Measurements from ENCODE around the gene KRTAP1-1. TPM values are rescaled to one million over a fixed set of nuclear protein-coding genes. Genes with fewer than 3 reads are reported as not detected.
A peak's percentile ranks its signal among the peaks of the same experiment; 100 is the strongest.
"Not testable (repeated sequence)": the region's sequence is repeated elsewhere in the genome, so short reads cannot be mapped to it uniquely, and the experiment has no call there.

Gene KRTAP1-1
- polyA plus RNA-seq, 1 experiment: not detected

GRCh38 chr17:41064301-41064700 lies 23.1 kb upstream of the KRTAP1-1 start:
- no peak for TF ChIP-seq CTCF (IDR thresholded peaks at IDR 0.05; ENCODE audit: insufficient read depth, low read depth, low read length)
- ChIA-PET CTCF (interaction anchor here (0.6 to 1.7 kb wide), 3 partner anchors 107 to 259 kb away, joined by 3 to 7 read pairs (median 4); no protein-coding TSS in a partner anchor), POLR2A (interaction anchor here (0.5 kb wide), 1 partner anchor 38 kb away, joined by 3 read pairs; no protein-coding TSS in a partner anchor)
- H3K4me3 ChIP-seq (ENCODE audit: low read depth, low read length): no peak overlapping the region
- DNase-seq (ENCODE audit: low read depth): no peak
- no peaks in the 10 kb centered on the region for H3K27me3 ChIP-seq (ENCODE audit: control insufficient read depth, insufficient read depth, low read length)
- H3K36me3 ChIP-seq (ENCODE audit: control insufficient read depth, insufficient read depth, low read length): no peaks in the 10 kb centered on the region

GRCh38 chr17:41063449-41063848 lies 22.2 kb upstream of the KRTAP1-1 start:
- POLR2A ChIA-PET: no interaction called here
- no peak for TF ChIP-seq CTCF (IDR thresholded peaks at IDR 0.05; ENCODE audit: insufficient read depth, low read depth, low read length)
- H3K27me3 ChIP-seq (ENCODE audit: control insufficient read depth, insufficient read depth, low read length): no peaks in the 10 kb centered on the region
- H3K4me3 ChIP-seq (ENCODE audit: low read depth, low read length): no peak overlapping the region
- DNase-seq (ENCODE audit: low read depth): no peak
- CTCF ChIA-PET: interaction anchor here (0.6 to 1.7 kb wide), 3 partner anchors 16 to 260 kb away, joined by 3 to 7 read pairs (median 4); no protein-coding TSS in a partner anchor
- H3K36me3 ChIP-seq (ENCODE audit: control insufficient read depth, insufficient read depth, low read length): no peaks in the 10 kb centered on the region

- H3K27me3 ChIP-seq (ENCODE audit: control insufficient read depth, insufficient read depth, low read length): no peaks in the 10 kb centered on the region
- CTCF ChIA-PET: interaction anchor here (1.0 to 2.2 kb wide), 3 partner anchors 152 to 487 kb away, joined by 3 to 9 read pairs (median 4); no protein-coding TSS in a partner anchor
- H3K4me3 ChIP-seq (ENCODE audit: low read depth, low read length): no peak overlapping the region
- no peak for TF ChIP-seq CTCF (IDR thresholded peaks at IDR 0.05; ENCODE audit: insufficient read depth, low read depth, low read length)
- POLR2A ChIA-PET: interaction anchor here (1.0 to 1.2 kb wide), 2 partner anchors 21 to 108 kb away, joined by 3 read pairs; no protein-coding TSS in a partner anchor
- no peaks in the 10 kb centered on the region; the same call in 1 of the 2 replicates for H3K36me3 ChIP-seq (ENCODE audit: control insufficient read depth, insufficient read depth, low read length)
- peak; percentile 99 for DNase-seq (ENCODE audit: low read depth)
Observed at GRCh38 chr17:41061964-41062363, 20.7 kb upstream of the KRTAP1-1 start.

- TF ChIP-seq CTCF (IDR thresholded peaks at IDR 0.05; ENCODE audit: insufficient read depth, low read depth, low read length): no peak
- peak; percentile 89 for DNase-seq (ENCODE audit: low read depth)
- ChIA-PET CTCF (interaction anchor here (0.6 to 2.2 kb wide), 11 partner anchors 9 to 606 kb away, joined by 3 to 9 read pairs (median 4); partner anchors contain the start of gene KRTAP1-5), POLR2A (interaction anchor here (0.7 to 1.2 kb wide), 4 partner anchors 12 to 108 kb away, joined by 3 read pairs; partner anchors contain the start of gene KRTAP1-5)
- no peaks in the 10 kb centered on the region; the same call in 1 of the 2 replicates for H3K36me3 ChIP-seq (ENCODE audit: control insufficient read depth, insufficient read depth, low read length)
- no peak within 1 kb of the TSS for H3K4me3 ChIP-seq (ENCODE audit: low read depth, low read length)
- H3K27me3 ChIP-seq (ENCODE audit: control insufficient read depth, insufficient read depth, low read length): no peaks in the 10 kb centered on the region
Observed at GRCh38 chr17:41060052-41060604, 18.9 kb upstream of the KRTAP1-1 start, which contains the start of gene KRTAP2-3. KRTAP2-3 (minus strand) TSS chr17:41060114; CDS start chr17:41060050, 64 bp downstream.

- H3K36me3 ChIP-seq (ENCODE audit: control insufficient read depth, insufficient read depth, low read length); H3K27me3 ChIP-seq (ENCODE audit: control insufficient read depth, insufficient read depth, low read length); H3K4me3 ChIP-seq (ENCODE audit: low read depth, low read length): not testable (repeated sequence)
- ChIA-PET CTCF (interaction anchor here (0.5 to 2.2 kb wide), 12 partner anchors 33 to 607 kb away, joined by 3 to 9 read pairs (median 4); partner anchors contain the start of gene KRTAP1-5), POLR2A (interaction anchor here (0.5 to 1.2 kb wide), 14 partner anchors 10 to 632 kb away, joined by 3 to 6 read pairs (median 4); partner anchors contain the start of genes KRT34 and KRTAP1-5)
- DNase-seq (ENCODE audit: low read depth): peak; percentile 91
Observed at GRCh38 chr17:41059276-41060051, 18.2 kb upstream of the KRTAP1-1 start.
